HG02981 (cell line): Measurements from ENCODE around the gene MAL.

Experiments used
- ATAC-seq: cut with Tn5 transposase; IDR thresholded peaks from one replicate; pipeline ENCODE4 v1.9.1; 2021; ENCODE audit warnings: mild to moderate bottlenecking, moderate library complexity; ENCODE audit not compliant: unreplicated experiment

The MAL gene

DNA sequence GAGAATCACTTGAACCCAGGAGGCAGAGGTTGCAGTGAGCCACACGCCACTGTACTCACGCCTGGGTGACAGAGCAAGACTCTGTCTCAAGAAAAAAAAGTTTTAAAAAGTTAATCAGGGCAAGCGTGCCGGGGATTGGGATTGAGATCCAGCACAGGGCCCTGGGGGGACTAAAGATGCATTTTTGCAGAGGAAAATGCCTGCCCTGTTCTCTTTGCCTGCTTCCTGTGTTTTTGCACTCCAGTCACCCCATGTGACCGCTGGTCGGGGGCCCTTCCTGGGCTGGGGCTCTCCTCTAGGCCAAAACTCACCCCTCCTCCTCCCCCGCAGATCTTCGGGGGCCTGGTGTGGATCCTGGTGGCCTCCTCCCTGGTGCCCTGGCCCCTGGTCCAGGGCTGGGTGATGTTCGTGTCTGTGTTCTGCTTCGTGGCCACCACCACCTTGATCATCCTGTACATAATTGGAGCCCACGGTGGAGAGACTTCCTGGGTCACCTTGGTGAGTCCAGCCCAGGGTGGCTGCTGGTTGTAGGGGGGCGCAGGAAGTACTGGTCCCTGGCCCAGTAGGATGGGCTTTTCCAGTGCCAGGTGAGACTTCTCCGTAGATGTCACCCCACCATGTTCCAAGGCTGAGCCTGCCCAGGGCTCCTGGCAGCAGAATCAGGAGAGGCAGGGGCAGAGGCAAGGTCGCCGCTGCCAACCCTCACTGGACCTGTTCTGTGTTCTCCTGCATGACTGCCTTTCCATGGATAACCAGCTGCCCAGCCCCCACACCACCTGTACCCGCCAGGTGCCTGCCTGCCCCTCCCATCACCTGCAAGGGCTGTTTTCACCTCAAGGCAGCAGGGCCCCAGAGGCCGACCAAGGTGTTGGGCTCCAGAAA lies 22.4 kb downstream of the MAL start:
- no peak for ATAC-seq

DNA sequence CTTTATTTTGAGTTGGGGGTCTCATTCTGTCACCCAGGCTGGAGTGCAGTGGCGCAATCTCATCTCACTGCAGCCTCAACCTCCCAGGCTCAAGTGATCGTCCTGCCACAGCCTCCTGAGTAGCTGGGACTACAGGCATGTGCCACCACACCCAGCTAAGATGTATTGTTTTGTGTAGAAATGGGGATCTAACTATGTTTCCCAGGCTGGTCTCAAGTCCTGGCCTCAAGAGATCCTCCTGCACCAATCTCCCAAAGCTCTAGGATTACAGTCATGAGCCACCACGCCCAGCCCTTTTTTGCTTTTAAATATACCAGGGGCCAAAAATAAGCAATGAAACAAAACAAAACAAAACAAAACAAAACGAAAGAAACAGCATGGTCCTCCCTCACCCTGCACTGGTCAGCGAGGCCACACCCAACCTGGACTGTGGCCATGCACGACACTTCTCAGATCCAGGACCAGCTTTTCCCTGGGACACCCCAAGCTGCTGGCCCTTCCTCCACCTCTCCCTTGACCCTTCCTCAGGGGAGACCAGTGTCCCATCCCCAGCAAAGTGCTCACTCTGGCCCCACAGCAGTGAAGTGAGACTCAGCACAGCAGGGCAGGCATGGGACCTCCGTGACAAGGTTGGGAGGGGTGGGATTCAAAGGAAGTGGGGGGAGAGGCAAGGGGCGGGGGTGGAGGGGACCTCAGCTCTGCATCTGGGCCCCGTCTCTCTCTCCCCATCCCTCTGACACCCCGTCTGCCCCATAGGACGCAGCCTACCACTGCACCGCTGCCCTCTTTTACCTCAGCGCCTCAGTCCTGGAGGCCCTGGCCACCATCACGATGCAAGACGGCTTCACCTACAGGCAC lies 23.5 kb downstream of the MAL start:
- no peak for ATAC-seq

GRCh38 chr2:95049683-95049955 lies 24.1 kb downstream of the MAL start:
- ATAC-seq = no peak

DNA sequence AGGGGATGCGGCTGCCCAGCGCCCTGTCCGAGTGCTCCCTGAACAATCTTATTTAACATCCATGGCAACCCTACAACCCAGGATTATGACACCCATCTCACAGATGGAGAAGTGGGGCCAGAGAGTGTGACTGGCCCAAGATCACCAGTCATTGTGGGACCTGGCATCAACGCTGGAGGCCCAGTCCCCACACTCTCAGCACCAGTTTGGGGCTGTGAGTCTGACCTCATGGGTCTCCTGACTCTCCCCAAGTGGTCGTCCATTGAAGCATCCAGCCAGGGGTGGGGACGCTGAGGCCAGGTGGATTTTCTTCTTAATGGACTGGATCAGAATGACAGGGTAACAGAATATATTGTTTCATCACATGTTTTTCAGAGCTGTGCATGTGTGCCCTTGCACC lies 24.5 kb downstream of the MAL start:
- no peak for ATAC-seq

- ATAC-seq = no peak
Observed at GRCh38 chr2:95050385-95051300, 25.1 kb downstream of the MAL start.

GRCh38 chr2:95051626-95052025 lies 26.1 kb downstream of the MAL start:
- no peak for ATAC-seq

GRCh38 chr2:95052307-95052706 lies 26.8 kb downstream of the MAL start:
- no peak for ATAC-seq

- no peak for ATAC-seq
Observed at GRCh38 chr2:95052804-95053479, 27.4 kb downstream of the MAL start.

GRCh38 chr2:95053543-95053942 lies 28.0 kb downstream of the MAL start:
- no peak for ATAC-seq

GRCh38 chr2:95054016-95054415 lies 28.5 kb downstream of the MAL start:
- ATAC-seq = no peak

- ATAC-seq = no peak
Observed at GRCh38 chr2:95055262-95055661, 29.8 kb downstream of the MAL start.

- ATAC-seq = no peak
Observed at GRCh38 chr2:95056044-95056443, 30.5 kb downstream of the MAL start.

- no peak for ATAC-seq
Observed at GRCh38 chr2:95056461-95057459, 31.3 kb downstream of the MAL start.

- no peak for ATAC-seq
Observed at GRCh38 chr2:95057535-95058370, 32.2 kb downstream of the MAL start.

DNA sequence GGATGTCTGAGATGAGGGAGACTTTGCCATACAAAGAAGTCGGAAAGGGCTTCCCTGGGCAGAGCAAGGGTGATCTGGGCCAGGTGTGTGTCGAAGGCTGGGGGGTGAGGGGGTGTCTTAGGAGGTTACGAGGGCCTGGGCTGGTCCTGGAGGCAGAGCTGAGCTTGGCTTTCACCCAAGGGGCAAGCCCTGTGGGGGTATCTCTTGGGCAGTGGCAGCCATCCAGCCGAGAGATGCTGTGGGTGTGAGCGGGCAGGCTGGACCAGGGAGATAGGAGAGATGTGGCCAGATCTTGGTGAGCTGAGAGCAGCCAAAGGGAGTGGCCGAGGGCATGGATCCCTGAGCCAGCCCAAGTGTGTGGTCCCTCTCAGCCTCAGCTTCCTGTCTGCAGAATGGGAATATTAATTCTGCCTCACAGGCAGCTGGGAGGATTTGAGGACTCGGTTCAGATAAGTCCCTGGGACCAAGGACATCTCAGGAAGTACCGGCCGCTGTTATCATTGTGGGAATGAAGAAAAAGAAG lies 33.0 kb downstream of the MAL start:
- no peak for ATAC-seq

- ATAC-seq = no peak
Observed at GRCh38 chr2:95058989-95059641, 33.6 kb downstream of the MAL start.

GRCh38 chr2:95059656-95060370 lies 34.3 kb downstream of the MAL start:
- ATAC-seq = no peak
